ENCODE data around the gene CCDC88B. TPM values are rescaled to one million over a fixed set of nuclear protein-coding genes. Genes with fewer than 3 reads are reported as not detected.

CCDC88B gene
- total RNA-seq, 4 donors from 2014 or later: 0.98 to 5.2 (median 2.1) TPM

GRCh38 chr11:64296236-64296635 lies 43.8 kb upstream of the CCDC88B start:
- H3K36me3 ChIP-seq: no peaks in the 10 kb centered on the region
- H3K27ac ChIP-seq: no peak overlapping the region
- no peak overlapping the region for H3K4me3 ChIP-seq
- H3K4me1 ChIP-seq: peaks cover 6 to 22% of the 10 kb centered on the region in 2 donors
- ATAC-seq: no peak
- DNase-seq: no peak
- in situ Hi-C loops (cut with MboI; ENCODE audit: low sequenced_read_pairs in 4 of 4) (loop anchor here in 2 of 4 donors (5.0 kb wide), 1 partner anchor 94 kb away; no protein-coding TSS in a partner anchor), intact Hi-C loops (cut with DNase I; ENCODE audit: low total_unique reads) (no loop called here)
- TF ChIP-seq POLR2A (IDR thresholded peaks at IDR 0.05): no peak
- no peak for TF ChIP-seq CTCF (IDR thresholded peaks at IDR 0.05 in 4 of 5, conservative IDR thresholded peaks at IDR 0.05 in 1 of 5)
- H3K9me3 ChIP-seq: no peaks in the 10 kb centered on the region
- H3K27me3 ChIP-seq: peaks cover 82 to 88% (median 85%) of the 10 kb centered on the region in 3 donors

GRCh38 chr11:64296830-64297698 lies 42.9 kb upstream of the CCDC88B start:
- ATAC-seq (no peak), DNase-seq (no peak)
- no peak overlapping the region for H3K4me3 ChIP-seq
- TF ChIP-seq CTCF (IDR thresholded peaks at IDR 0.05 in 4 of 5, conservative IDR thresholded peaks at IDR 0.05 in 1 of 5) (no peak), POLR2A (IDR thresholded peaks at IDR 0.05) (no peak)
- peaks cover 82 to 89% (median 89%) of the 10 kb centered on the region in 3 donors for H3K27me3 ChIP-seq
- intact Hi-C loops (cut with DNase I; ENCODE audit: low total_unique reads) (no loop called here), in situ Hi-C loops (cut with MboI; ENCODE audit: low sequenced_read_pairs in 4 of 4) (loop anchor here in 2 of 4 donors (5.0 kb wide), 1 partner anchor 95 kb away; no protein-coding TSS in a partner anchor)
- peaks cover 6 to 21% of the 10 kb centered on the region in 2 donors for H3K4me1 ChIP-seq
- no peaks in the 10 kb centered on the region for H3K9me3 ChIP-seq
- H3K27ac ChIP-seq: no peak overlapping the region
- no peaks in the 10 kb centered on the region for H3K36me3 ChIP-seq

GRCh38 chr11:64297699-64298358 lies 42.2 kb upstream of the CCDC88B start:
- H3K27me3 ChIP-seq: peaks cover 76 to 85% (median 82%) of the 10 kb centered on the region in 3 donors

More at GRCh38 chr11:64297699-64298358, 42.2 kb upstream of the CCDC88B start:
- ATAC-seq (no peak), DNase-seq (no peak)
- Histone ChIP-seq H3K27ac (no peak overlapping the region), H3K36me3 (no peaks in the 10 kb centered on the region), H3K4me1 (peaks cover 6 to 15% of the 10 kb centered on the region in 2 donors), H3K9me3 (no peaks in the 10 kb centered on the region), H3K4me3 (no peak overlapping the region)
- TF ChIP-seq POLR2A (IDR thresholded peaks at IDR 0.05): no peak
- no peak for TF ChIP-seq CTCF (IDR thresholded peaks at IDR 0.05 in 4 of 5, conservative IDR thresholded peaks at IDR 0.05 in 1 of 5)
- in situ Hi-C loops (cut with MboI; ENCODE audit: low sequenced_read_pairs in 4 of 4) (loop anchor here in 2 of 4 donors (5.0 kb wide), 1 partner anchor 96 kb away; no protein-coding TSS in a partner anchor), intact Hi-C loops (cut with DNase I; ENCODE audit: low total_unique reads) (no loop called here)
